ENCODE data around the gene SIGLECL1.

GRCh38 chr19:51295382-51296126, 44.7 kb downstream of the SIGLECL1 start:
- no peak for TF ChIP-seq POLR2A (IDR thresholded peaks at IDR 0.05; ENCODE audit: low read length)
- TF ChIP-seq GATA1 (IDR thresholded peaks at IDR 0.05; ENCODE audit: low read depth, low read length), result no peak
